ENCODE measurements around the gene RUSF1.
"Not testable (repeated sequence)": the region's sequence is repeated elsewhere in the genome, so short reads cannot be mapped to it uniquely, and the experiment has no call there.

The RUSF1 gene

DNA sequence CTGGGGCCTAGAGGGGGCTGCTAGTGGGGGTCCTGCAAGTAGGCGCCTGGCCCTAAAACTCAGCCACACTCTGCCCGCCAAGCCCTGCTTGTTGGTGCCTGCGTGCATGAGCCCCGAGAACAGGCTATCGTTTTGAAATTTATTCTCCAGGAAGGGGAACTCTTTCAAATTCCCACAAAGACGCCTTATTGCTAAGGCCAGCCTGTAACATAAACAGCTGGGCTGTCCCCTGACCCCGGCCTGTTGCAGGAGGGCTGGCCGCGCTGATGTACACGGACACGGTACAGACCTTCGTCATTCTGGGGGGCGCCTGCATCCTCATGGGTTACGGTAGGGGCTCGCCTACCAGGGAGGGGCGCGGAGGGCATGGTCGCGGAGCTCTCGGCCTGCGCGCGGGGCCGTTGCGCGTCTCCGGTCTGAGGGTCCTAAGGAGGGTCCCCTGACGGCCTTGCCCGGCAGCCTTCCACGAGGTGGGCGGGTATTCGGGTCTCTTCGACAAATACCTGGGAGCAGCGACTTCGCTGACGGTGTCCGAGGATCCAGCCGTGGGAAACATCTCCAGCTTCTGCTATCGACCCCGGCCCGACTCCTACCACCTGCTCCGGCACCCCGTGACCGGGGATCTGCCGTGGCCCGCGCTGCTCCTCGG, 21.0 kb downstream of the RUSF1 start:
- DNase-seq (ENCODE audit: low read depth) = no peak

DNA sequence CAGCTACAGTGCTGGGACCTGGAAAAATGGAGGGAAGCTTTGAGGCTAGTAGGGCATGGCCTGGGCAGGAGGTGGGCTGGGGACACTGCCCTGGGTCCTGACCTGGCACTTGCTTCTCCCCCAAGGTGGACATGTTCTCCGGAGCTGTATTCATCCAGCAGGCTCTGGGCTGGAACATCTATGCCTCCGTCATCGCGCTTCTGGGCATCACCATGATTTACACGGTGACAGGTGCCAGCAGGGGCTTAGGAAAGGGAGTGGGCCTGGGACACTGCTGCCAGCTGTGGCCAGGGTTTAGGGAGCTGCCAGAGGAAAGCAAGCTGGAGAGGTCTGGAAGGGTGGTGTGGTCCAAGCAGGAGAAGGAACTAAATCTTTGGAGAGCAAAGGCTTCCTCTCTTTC, 22.1 kb downstream of the RUSF1 start:
- DNase-seq (ENCODE audit: low read depth) = no peak

DNA sequence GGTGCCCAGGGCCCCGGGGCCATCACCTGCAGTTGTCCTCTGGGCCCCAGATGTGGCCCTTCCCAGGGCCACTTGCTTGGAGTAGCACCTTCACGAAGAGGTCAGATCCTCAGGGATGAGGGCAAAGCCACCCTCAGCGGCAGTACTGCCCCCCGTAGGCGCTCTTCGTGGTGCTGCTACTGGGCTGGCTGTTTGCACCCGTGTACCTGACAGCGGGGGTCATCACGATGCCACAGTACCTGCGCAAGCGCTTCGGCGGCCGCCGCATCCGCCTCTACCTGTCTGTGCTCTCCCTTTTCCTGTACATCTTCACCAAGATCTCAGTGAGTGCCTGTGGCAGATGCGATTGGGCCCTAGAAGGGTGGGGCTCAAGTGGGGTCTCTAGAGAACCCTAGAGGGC, 22.6 kb downstream of the RUSF1 start:
- DNase-seq (ENCODE audit: low read depth) = no peak

GRCh38 chr16:31484491-31485171, 23.6 kb downstream of the RUSF1 start:
- DNase-seq (ENCODE audit: low read depth) = no peak

DNA sequence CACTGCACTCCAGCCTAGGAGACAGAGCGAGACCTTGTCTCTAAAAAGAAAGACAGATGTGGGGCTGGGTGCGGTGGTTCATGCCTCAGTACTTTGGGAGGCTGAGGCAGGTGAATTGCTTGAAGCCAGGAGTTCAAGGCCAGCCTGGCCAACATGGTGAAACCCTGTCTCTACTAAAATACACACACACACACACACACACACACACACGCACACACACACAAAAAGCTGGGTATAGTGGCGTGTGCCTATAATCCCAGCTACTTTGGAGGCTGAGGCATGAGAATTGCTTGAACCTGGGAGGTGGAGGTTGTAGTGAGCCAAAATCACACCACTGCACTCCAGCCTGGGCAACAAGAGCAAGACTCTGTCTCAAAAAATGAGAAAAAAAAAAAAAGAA, 24.1 kb downstream of the RUSF1 start:
- DNase-seq (ENCODE audit: low read depth) = not testable (repeated sequence)

- no peak for DNase-seq (ENCODE audit: low read depth)
Measured at GRCh38 chr16:31483081-31483480, 25.1 kb downstream of the RUSF1 start, which contains the start of gene SLC5A2. TSS of gene SLC5A2 (plus strand) at chr16:31483123. CDS start at chr16:31483137, 14 bp downstream.

GRCh38 chr16:31480851-31481536, 27.2 kb downstream of the RUSF1 start:
- no peak for DNase-seq (ENCODE audit: low read depth)

DNA sequence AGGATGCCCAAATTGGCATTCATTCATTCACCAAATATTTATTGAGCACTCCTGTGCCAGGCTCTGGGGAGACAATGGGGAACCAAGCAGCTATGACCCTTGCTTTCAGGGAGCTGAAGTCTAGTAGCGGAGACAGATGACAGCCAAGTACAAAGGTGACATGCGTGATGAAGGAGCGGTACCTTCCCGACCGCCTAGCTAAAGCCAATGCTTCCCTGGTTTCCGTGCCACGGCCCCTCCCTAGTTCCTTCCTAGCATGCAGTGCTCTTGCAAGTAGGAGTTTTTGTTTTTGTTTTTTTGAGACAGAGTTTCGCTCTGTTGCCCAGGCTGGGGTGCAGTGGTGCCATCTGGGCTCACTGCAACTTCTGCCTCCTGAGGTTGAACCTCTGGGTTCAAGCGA, 28.4 kb downstream of the RUSF1 start:
- DNase-seq (ENCODE audit: low read depth) = no peak

DNA sequence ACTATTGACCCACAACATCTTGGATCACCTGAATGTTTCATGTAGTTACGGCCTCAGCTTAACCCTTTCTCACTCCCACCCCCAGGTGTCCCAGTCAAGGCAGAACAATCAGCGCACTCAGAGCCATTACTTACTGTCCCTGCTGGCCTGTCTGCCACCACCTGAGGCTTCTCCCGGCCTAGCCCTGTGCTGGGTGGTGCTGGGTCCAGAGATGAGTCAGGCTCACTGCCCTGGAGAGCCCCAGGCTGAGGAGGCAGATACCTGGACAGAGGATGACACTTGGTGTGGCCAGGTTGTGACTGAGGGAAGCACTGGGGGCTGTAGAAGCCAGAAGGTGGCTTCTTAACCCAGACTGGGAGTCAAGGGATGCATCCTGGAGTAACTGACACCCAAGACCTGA, 29.2 kb downstream of the RUSF1 start:
- DNase-seq (ENCODE audit: low read depth) = no peak

GRCh38 chr16:31477220-31478216, 30.7 kb downstream of the RUSF1 start:
- DNase-seq (ENCODE audit: low read depth) = no peak

GRCh38 chr16:31476303-31477219, 31.6 kb downstream of the RUSF1 start:
- DNase-seq (ENCODE audit: low read depth) = peak; percentile 78

DNA sequence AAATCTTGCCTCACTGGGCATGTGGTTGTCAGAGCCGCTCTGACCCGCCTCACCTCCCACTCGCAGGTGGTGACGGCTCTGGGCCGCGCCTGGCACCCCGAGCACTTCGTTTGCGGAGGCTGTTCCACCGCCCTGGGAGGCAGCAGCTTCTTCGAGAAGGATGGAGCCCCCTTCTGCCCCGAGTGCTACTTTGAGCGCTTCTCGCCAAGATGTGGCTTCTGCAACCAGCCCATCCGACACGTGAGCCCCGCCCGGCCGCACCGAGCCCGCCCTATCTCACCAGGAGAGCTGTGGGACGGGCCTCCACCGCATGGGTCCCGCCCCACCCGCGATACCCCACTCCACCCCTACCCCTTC, 32.3 kb downstream of the RUSF1 start:
- no peak for DNase-seq (ENCODE audit: low read depth)

DNA sequence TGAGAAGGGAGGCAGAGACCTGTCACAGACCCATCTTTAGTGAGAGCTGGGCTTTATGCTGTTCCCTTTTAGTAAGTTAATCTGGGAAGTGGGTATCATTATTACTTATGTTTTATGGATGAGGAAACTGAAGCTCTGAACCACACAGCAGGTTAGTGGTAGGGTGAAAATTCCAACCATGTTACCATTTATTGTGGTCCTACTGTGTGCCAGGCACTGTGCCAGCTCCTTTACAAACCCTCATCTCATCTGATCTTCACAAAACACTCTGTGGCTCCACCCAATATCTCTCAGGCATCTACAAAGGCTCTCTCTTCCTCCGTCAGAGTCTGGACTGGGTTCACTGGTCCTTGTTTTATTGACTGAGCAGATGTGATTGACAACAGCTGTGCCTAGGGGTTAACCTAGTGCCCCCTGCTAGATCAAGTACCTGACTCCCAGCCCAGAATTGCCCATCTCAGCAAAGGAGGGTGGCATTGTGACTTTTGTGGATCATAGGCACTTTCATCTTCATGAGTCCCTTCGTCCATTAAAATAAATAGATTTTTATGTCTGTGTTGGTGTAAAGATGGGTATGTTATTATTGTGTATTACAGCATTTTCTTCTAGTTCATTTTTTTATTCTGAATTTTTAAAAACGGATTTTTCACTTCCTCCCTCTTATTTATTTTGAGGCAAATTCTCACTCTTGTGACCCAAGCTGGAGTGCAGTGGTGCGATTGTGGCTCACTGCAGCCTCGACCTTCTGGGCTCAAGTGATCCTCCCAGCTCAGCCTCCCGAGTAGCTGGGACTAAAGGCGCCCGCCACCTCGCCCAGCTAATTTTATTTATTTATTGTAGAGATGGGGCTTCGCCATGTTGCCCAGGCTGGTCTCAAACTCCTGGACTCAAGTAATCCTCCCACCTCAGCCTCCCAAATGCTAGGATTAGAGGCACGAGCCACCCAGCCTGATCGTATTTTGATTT, 33.1 kb downstream of the RUSF1 start:
- DNase-seq (ENCODE audit: low read depth) = no peak

DNA sequence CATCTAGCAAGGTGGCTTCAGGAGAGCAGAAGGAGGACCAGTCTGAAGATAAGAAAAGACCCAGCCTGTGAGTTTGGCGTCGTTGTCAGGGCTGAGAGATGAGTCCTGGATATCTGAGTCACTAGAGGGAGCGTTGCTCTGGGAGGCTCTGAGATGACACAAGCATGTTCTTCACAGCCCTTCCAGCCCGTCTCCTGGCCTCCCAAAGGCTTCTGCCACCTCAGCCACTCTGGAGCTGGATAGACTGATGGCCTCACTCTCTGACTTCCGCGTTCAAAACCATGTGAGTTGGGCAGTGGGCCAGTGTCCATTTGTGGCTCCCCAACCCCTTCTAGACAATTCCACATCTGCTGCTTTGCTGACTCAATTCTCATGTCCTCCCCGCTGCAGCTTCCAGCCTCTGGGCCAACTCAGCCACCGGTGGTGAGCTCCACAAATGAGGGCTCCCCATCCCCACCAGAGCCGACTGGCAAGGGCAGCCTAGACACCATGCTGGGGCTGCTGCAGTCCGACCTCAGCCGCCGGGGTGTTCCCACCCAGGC, 33.9 kb downstream of the RUSF1 start:
- DNase-seq (ENCODE audit: low read depth) = no peak

- DNase-seq (ENCODE audit: low read depth) = no peak
Measured at GRCh38 chr16:31473264-31473984, 34.8 kb downstream of the RUSF1 start.

DNA sequence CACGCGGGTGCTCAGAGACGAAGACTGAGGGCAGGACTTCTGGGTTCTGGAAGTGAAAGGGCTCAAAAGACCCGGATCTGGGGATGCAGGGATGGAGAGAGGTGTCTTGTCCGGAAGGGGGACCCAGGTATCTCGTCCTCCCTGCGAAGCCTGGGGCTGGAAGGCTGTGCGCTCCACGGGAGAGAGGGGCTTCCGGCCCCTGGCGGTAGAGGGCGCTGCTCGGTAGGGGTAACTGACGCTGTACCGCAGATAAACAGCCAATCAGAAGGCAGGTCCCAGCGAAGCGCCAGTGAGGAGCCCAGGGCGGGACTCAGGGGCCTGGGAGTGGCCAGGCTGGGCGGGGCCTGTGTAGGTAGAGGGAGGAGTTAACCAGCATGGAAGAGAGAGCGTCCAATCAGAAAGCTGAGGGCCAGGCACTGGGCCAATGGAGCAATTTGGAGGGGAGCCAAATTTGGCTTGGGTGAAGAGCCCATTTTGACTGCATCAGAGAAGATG, 35.4 kb downstream of the RUSF1 start:
- peak; percentile 32 for DNase-seq (ENCODE audit: low read depth)

- no peak for DNase-seq (ENCODE audit: low read depth)
Measured at GRCh38 chr16:31471875-31472708, 36.1 kb downstream of the RUSF1 start, which contains the start of gene TGFB1I1. TSS of gene TGFB1I1 (plus strand) at chr16:31472152. CDS start at chr16:31472189, 37 bp downstream.

Data from T-helper 22 cell (primary cell).